MM.1S (cell line): Measurements from ENCODE around the gene POMT2.

Experiments
- DNase-seq: peaks from one replicate; pipeline ENCODE4 v3.0.0-alpha.2; 2015
- H2AFZ ChIP-seq: fragments of 300-600 bp; sonication (generic); 2 replicates; pipeline ENCODE4 v1.6.0; 2016; ENCODE audit warnings: antibody characterized with exemption, low read length
- H3F3A ChIP-seq: fragments of 300-600 bp; sonication (generic); 2 replicates; pipeline ENCODE4 v1.6.1; 2016; ENCODE audit warnings: mild to moderate bottlenecking, antibody characterized with exemption, low read length, moderate library complexity, mixed read lengths; ENCODE audit not compliant: insufficient read depth
- H3K27ac ChIP-seq: fragments of 300-600 bp; sonication (generic); 2 replicates; pipeline ENCODE4 v1.5.1; 2016; ENCODE audit warnings: mild to moderate bottlenecking, low read length
- H3K27me3 ChIP-seq: fragments of 300-600 bp; sonication (generic); replicated peaks from 2 replicates; pipeline ENCODE4 v1.6.0; 2016; ENCODE audit warnings: low read length; ENCODE audit not compliant: insufficient read depth
- H3K36me3 ChIP-seq: fragments of 300-600 bp; sonication (generic); replicated peaks from 2 replicates; pipeline ENCODE4 v1.6.1; 2016; ENCODE audit warnings: mild to moderate bottlenecking, low read length, mixed read lengths; ENCODE audit not compliant: insufficient read depth
- H3K4me1 ChIP-seq: fragments of 300-600 bp; sonication (generic); 2 replicates; pipeline ENCODE4 v1.6.1; 2016; ENCODE audit warnings: low read length, mixed read lengths
- H3K4me2 ChIP-seq: fragments of 300-600 bp; sonication (generic); 2 replicates; pipeline ENCODE4 v1.6.0; 2016; ENCODE audit warnings: low read depth, low read length
- H3K4me3 ChIP-seq: fragments of 300-600 bp; sonication (generic); 2 replicates; pipeline ENCODE4 v1.5.1; 2016; ENCODE audit warnings: low read length, mixed read lengths
- H3K79me2 ChIP-seq: fragments of 300-600 bp; sonication (generic); 2 replicates; pipeline ENCODE4 v1.6.1; 2016; ENCODE audit warnings: mixed run types, low read length, mixed read lengths
- H3K9ac ChIP-seq: fragments of 300-600 bp; sonication (generic); 2 replicates; pipeline ENCODE4 v1.6.1; 2016; ENCODE audit warnings: low read length, mixed read lengths
- H3K9me2 ChIP-seq: fragments of 300-600 bp; sonication (generic); replicated peaks from 2 replicates; pipeline ENCODE4 v1.6.1; 2016; ENCODE audit warnings: mild to moderate bottlenecking, low read length, mixed read lengths; ENCODE audit not compliant: insufficient read depth
- H3K9me3 ChIP-seq: fragments of 300-600 bp; sonication (generic); replicated peaks from 2 replicates; pipeline ENCODE4 v1.6.1; 2016; ENCODE audit warnings: mild to moderate bottlenecking, low read length, mixed read lengths; ENCODE audit not compliant: insufficient read depth
- H4K20me1 ChIP-seq: fragments of 300-600 bp; sonication (generic); 2 replicates; pipeline ENCODE4 v1.6.1; 2016; ENCODE audit warnings: mild to moderate bottlenecking, low read length, moderate library complexity, mixed read lengths; ENCODE audit not compliant: insufficient read depth
- EZH2 ChIP-seq: fragments of 300-600 bp; sonication (generic); optimal IDR thresholded peaks from 2 replicates; pipeline ENCODE3; 2017; ENCODE audit warnings: low read depth, mild to moderate bottlenecking, antibody characterized with exemption, low read length, mixed read lengths
- EZH2phosphoT487 ChIP-seq: fragments of 300-600 bp; sonication (generic); IDR thresholded peaks from 2 replicates; pipeline ENCODE4 v1.6.1; 2018; ENCODE audit warnings: antibody characterized with exemption, low read length
- TF ChIP-seq, protein P1 (sequence below): fragments of 300-600 bp; sonication (generic); IDR thresholded peaks from 2 replicates; pipeline ENCODE4 v1.5.1; 2016; ENCODE audit warnings: antibody characterized with exemption, low read length, mixed read lengths

Gene POMT2

DNA sequence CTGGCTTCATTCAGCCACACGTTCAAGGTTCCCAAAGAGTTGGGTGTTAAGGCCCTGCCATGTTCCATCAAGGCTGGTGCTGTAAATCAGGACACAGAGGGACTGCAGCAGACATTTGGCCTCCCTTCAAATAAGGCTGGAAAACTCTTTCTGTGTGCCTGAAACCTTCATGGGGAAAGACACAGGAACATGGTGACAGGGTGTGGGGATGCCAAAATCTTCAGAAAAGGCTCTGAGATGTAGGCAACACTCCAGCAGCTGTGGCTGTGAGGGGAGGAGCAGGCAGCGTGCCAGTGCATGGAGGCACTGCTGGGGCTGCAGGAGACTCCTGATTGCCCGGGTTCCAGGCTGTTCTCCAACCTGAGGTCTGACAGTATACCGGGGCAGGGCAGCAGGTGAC, 15.0 kb downstream of the POMT2 start:
- H4K20me1 ChIP-seq = no peaks in the 10 kb centered on the region
- TF ChIP-seq EZH2 = no peak
- no peak for TF ChIP-seq EZH2phosphoT487
- TF ChIP-seq, protein P1, sequence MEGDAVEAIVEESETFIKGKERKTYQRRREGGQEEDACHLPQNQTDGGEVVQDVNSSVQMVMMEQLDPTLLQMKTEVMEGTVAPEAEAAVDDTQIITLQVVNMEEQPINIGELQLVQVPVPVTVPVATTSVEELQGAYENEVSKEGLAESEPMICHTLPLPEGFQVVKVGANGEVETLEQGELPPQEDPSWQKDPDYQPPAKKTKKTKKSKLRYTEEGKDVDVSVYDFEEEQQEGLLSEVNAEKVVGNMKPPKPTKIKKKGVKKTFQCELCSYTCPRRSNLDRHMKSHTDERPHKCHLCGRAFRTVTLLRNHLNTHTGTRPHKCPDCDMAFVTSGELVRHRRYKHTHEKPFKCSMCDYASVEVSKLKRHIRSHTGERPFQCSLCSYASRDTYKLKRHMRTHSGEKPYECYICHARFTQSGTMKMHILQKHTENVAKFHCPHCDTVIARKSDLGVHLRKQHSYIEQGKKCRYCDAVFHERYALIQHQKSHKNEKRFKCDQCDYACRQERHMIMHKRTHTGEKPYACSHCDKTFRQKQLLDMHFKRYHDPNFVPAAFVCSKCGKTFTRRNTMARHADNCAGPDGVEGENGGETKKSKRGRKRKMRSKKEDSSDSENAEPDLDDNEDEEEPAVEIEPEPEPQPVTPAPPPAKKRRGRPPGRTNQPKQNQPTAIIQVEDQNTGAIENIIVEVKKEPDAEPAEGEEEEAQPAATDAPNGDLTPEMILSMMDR = no peak
- no peak overlapping the region for H3K4me2 ChIP-seq
- H3K9me3 ChIP-seq = no peaks in the 10 kb centered on the region
- no peak overlapping the region for H3K27ac ChIP-seq
- H2AFZ ChIP-seq = no peak overlapping the region
- no peaks in the 10 kb centered on the region for H3K4me1 ChIP-seq
- H3K27me3 ChIP-seq = no peaks in the 10 kb centered on the region
- no peak overlapping the region for H3K9ac ChIP-seq
- no peak overlapping the region for H3K4me3 ChIP-seq
- H3K9me2 ChIP-seq = no peaks in the 10 kb centered on the region
- no peaks in the 10 kb centered on the region for H3K79me2 ChIP-seq
- DNase-seq = no peak
- no peaks in the 10 kb centered on the region for H3K36me3 ChIP-seq
- H3F3A ChIP-seq = no peaks in the 10 kb centered on the region

DNA sequence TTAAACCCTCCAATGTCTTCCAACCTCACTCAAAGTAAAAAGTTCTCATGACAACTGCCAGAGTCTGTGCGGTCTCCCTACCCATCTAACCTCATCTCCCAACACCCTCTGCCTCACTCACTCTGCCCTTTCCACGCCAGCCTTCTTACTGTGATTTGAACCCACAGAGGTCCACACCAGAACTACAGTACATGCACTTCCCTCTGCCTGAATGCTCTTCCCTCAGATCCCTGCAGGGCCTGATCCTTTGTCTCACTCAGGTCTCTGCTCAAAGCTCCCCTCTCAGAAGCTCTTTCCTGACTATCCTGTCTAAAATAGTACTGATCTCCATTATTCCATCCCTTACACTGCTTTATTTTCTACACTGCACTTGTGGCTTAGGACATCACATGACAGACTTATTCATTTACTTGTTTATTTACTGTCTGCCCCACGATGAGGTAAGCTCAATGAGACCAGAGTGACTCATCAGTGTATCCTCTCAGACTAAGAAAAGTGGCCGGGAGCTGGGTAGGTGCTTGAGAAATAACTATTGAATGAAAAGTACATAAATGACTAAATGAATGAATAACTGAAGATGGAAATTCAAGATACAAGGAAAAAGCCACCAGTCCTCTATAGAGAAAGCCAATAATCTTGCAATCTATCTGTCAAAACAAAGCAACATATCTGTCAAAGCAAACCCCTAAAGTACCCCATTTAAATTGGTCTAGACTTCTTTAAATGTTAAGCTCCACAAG, 17.1 kb downstream of the POMT2 start:
- DNase-seq = no peak
- no peak overlapping the region for H3K4me2 ChIP-seq
- H3K4me3 ChIP-seq = no peak overlapping the region
- no peaks in the 10 kb centered on the region for H4K20me1 ChIP-seq
- H3K27me3 ChIP-seq = no peaks in the 10 kb centered on the region
- no peak overlapping the region for H2AFZ ChIP-seq
- H3K9me2 ChIP-seq = no peaks in the 10 kb centered on the region
- H3K79me2 ChIP-seq = no peaks in the 10 kb centered on the region
- TF ChIP-seq, protein P1 = no peak
- no peak for TF ChIP-seq EZH2phosphoT487
- no peak for TF ChIP-seq EZH2
- no peaks in the 10 kb centered on the region for H3F3A ChIP-seq
- no peaks in the 10 kb centered on the region for H3K9me3 ChIP-seq
- no peak overlapping the region for H3K27ac ChIP-seq
- H3K4me1 ChIP-seq = no peaks in the 10 kb centered on the region
- H3K9ac ChIP-seq = no peak overlapping the region
- no peaks in the 10 kb centered on the region for H3K36me3 ChIP-seq

DNA sequence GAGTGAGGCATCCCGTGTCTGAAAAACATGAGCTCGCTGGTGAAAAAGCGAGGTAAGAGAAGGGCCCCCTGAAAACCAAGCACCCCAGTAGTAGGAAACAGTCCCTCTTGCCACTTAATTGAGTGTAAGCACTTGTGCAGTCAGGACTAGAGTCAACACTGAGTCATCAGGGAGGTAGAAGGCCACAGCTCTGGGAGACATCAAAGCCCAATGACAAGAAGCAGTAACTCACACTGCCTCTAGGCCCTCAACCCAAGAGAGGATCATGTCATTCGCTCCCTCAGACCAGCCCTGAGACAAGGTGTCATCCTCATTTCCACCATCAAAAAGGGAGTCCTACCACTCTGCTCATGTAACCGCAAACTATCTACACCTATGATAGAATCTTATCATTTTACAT, 17.8 kb downstream of the POMT2 start:
- no peak overlapping the region for H3K4me2 ChIP-seq
- no peaks in the 10 kb centered on the region for H3K79me2 ChIP-seq
- no peaks in the 10 kb centered on the region for H3K9me2 ChIP-seq
- no peak overlapping the region for H3K4me3 ChIP-seq
- no peak overlapping the region for H3K9ac ChIP-seq
- H3K4me1 ChIP-seq = no peaks in the 10 kb centered on the region
- no peaks in the 10 kb centered on the region for H3K27me3 ChIP-seq
- H2AFZ ChIP-seq = no peak overlapping the region
- TF ChIP-seq EZH2 = no peak
- TF ChIP-seq, protein P1 = no peak
- TF ChIP-seq EZH2phosphoT487 = no peak
- no peaks in the 10 kb centered on the region for H3K36me3 ChIP-seq
- H4K20me1 ChIP-seq = no peaks in the 10 kb centered on the region
- H3K27ac ChIP-seq = no peak overlapping the region
- no peaks in the 10 kb centered on the region for H3K9me3 ChIP-seq
- DNase-seq = no peak
- H3F3A ChIP-seq = no peaks in the 10 kb centered on the region
